GM19351 (cell line): Measurements from ENCODE around the gene ACVRL1.

Experiments used
- ATAC-seq: cut with Tn5 transposase; IDR thresholded peaks from one replicate; pipeline ENCODE4 v1.9.1; 2021; ENCODE audit warnings: mild to moderate bottlenecking, moderate library complexity; ENCODE audit not compliant: unreplicated experiment

The ACVRL1 gene

DNA sequence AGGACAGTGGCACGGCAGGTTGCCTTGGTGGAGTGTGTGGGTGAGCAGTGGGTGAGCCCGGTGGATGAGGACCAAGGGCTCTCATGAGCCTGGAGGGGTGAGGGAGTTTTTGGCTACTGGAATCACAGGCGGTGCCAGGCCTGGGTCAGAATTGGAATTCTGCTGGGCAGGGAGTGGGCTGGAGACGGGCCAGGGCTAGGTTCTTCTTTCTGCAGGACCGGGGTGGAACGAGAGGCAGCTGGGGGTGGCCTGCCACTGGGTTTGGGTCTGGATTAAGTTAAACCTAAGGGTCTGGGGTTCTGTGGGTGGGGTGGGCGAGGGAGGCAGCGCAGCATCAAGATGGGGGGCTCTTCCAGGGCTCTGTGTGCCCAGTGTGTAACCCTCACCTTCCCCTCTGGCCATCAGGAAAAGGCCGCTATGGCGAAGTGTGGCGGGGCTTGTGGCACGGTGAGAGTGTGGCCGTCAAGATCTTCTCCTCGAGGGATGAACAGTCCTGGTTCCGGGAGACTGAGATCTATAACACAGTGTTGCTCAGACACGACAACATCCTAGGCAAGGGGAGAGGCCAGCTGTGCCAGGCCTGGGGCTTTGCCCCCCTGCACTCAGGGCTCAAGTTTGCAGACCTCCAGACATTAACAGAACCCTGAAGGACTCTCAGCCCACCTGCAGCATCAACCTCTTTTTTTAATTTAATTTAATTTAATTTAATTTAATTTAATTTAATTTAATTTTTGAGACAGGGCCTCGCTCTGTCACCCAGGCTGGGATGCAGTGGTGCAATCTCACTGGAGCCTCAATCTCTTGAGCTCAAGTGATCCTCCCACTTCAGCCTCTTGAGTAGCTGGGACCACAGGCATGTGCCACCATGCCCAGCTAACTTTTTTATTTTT is 7.0 kb downstream of the ACVRL1 start:
- ATAC-seq: no peak

DNA sequence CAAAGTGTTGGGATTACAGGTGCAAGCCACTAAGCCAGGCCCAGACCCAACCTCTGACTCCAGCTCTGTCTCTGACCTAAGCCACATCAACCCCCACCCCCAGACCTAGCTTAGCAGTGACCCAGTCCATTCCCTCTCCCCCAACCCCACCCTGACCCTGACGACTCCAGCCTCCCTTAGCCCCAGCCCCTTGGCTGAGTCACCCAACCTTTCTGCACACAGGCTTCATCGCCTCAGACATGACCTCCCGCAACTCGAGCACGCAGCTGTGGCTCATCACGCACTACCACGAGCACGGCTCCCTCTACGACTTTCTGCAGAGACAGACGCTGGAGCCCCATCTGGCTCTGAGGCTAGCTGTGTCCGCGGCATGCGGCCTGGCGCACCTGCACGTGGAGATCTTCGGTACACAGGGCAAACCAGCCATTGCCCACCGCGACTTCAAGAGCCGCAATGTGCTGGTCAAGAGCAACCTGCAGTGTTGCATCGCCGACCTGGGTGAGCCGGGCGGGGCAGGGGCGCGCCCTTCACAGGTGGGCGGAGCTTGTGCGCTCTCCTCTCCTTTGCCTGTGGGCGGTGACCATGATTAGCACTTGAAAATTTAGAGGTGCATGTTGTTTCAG is 7.8 kb downstream of the ACVRL1 start:
- no peak for ATAC-seq

DNA sequence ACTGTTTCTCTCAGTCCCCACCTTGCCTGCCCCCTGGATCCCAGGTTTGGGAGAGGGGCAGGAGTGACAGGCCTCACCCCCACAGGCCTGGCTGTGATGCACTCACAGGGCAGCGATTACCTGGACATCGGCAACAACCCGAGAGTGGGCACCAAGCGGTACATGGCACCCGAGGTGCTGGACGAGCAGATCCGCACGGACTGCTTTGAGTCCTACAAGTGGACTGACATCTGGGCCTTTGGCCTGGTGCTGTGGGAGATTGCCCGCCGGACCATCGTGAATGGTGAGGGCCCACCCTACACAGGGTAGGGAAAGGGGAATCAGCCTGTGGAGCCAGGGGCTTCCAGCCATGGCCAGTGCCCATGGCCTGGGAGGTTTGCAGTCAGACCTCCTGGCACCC is 8.6 kb downstream of the ACVRL1 start:
- ATAC-seq: no peak

DNA sequence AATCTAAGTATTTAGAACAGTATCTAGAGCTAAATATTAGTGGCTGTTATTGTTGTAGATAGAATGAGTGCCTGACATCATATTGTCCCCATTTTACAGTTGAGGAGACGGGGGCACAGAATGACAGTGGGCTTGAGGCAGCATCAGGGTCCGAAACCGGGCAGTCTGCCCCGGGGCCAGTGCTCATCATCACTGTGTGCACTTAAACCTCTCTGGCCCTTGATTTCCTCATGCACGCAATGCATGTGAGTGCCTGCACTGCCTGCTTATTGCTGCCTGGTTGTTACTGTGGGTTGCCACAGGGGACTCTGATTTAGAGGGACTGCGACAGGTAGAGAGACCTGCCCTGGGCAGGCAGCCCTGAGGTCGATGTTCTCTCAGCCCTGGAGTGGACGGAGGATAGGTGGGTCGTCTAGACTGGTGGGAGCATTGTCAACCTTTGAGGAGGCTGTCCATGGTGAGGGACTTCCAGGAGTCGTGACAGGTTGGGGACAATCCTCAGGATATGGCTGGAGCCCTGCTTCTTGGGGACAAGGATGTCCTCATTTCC is 9.8 kb downstream of the ACVRL1 start:
- no peak for ATAC-seq

DNA sequence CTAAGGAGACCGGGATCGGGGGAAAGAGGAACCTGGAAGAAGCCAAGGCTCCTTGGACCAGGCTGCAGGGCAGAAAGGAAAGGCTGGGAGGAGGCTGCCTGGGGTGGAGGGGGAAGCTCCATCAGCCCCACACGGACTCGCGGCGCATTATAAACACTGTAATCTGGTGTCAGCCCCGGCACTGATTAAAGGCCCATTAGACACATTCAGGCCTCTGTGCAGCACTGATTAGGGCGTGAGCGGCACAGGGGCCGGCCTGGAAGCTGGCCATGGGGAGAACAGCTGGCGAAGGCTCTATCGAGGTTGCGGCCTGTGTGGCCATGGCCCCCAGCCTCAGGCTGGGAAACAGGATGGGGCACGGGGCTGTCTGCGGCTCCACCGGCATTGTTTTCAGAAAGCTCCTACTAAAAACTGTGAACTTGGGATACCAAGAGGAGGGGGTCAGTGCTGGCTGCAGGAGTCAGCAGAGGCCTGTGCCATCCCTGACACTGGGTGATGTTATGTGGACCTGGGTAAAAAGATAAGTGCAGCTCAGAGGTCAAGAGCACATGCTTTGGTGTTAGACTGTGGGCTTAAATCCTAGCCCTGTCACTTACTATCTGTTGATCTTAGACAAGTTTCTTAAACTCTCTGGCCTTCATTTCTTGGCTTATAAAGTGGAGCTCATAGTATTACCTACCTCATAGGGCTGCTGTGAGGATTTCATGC is 10.6 kb downstream of the ACVRL1 start:
- no peak for ATAC-seq

DNA sequence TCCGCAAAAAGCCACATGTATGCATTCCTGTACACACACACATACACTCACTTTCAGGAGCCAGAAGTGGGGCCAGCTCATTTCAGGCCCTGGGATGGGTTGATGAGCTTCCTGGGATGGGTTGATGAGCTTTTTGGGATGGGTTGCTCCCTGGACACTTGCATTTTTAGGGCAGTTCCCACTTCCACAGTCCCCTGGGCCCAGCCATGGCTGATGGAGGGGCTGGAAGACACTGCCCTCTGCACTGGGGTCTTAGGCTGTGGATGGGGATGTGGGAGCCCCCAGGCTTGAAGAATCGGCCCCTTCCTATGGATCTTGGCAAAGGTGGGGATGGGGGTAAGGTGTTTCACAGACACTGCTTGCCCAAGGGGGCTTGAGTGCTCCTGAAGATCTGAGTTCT is 12.7 kb downstream of the ACVRL1 start:
- no peak for ATAC-seq

DNA sequence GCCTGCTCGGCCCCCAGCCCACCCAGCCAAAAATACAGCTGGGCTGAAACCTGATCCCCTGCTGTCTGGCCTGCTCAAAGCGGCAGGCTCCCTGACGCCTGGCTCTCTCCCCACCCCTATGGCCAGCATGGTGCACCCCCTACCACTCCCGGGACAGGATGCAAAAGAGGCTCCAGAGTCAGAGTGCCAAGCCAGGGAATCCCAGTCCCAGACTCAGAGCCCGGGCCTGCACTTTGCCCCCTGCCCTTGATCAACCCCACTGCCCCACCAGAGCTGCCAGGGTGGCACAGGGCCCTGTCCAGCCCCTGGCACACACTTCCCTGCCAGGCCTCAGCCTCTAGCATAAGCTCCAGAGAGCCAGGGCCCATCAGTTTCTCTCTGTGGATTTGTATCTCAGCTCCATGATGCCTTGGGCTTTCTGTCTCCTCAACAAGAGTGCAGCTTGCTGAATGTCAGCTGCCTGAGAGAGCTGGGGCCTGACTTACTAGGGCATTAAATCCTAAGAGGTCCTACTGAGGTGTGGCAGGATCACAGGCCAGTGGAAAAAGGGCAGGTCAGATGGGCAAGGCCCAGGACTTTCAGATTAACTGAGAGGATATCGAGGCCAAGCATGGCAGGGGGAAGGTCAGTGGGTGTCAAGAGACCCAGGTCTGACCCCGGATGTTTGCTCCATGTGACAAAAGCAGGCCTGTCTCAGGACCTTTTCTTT is 13.9 kb downstream of the ACVRL1 start:
- ATAC-seq: no peak

DNA sequence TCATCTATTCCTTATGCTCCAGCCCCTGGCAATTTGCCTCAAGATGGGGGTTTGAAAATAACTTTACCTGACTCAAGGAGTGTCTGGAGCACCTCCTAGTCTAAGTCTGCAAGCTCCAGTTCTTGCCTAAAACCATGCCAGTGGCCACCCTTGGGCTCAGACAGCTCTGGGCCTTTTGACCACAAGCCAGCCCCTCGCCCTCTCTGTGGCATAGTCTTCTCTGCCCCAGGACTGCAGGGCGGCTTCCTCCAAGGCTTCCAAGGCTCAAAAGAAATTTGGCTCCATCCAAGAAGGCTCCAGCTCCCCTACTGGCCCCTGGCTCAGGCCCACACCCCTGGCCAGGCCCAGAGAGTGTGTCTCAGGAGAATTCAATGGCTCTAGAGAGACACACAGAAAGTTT is 14.8 kb downstream of the ACVRL1 start:
- ATAC-seq: no peak

DNA sequence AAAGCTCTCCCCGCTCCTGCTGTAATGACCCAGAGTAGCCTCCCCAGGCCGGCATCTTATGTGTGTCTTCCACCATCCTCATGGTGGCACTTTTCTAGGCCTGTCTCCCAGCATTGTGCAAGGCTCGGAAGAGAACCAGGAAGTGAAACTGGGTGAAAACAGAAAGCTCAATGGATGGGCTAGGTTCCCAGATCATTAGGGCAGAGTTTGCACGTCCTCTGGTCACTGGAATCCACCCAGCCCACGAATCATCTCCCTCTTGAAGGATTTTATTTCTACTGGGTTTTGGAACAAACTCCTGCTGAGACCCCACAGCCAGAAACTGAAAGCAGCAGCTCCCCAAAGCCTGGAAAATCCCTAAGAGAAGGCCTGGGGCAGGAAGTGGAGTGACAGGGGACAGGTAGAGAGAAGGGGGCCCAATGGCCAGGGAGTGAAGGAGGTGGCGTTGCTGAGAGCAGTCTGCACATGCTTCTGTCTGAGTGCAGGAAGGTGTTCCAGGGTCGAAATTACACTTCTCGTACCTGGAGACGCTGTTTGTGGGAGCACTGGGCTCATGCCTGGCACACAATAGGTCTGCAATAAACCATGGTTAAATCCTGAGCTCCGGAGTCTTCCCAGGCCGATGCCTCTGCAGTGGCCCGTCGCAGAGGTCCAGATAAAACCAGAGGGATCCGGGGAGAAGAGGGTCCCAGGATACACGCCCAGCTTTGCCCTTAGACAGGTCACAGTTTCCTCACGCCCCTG is 15.6 kb downstream of the ACVRL1 start:
- ATAC-seq: no peak

DNA sequence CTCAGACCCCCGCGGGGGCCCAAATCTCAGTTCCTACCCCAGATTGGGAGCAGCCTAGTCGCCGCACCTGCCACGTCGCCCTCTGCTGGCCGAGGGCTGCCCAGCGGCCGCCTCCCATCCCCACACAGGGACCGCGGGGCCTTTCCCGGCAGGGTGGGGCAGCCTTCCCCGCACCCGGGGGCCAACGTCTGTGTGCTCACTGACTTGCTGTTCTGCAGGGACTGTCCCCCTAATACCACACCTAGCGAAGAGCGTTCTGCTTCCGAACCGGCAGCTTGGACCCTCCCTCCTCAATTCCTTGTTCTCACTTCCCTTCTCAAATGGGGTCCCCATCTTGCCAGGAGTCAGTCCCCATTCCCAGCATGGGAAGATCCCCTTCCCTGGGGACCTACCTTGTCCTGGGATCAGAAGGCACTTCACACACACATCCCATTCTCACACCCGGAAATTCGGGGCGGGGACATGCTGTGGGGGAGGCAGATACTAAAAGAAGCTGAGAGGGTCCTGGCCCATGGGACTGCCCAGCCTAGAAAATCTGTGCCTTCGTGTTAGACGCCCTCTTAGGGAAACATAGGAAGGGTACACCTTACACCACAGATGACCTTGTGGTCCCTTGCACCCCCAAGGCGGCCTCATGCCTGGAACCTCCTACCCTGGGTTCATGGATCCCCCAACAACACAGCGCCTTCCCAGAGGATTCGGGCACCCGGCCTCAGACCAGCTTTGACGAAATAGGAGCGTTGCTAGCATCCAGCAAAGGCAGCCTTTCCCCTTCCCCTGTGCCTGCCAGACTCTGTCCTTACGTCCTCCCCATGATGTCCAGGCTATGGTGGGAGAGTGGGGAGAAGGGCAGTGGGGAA is 16.4 kb downstream of the ACVRL1 start:
- ATAC-seq: no peak

DNA sequence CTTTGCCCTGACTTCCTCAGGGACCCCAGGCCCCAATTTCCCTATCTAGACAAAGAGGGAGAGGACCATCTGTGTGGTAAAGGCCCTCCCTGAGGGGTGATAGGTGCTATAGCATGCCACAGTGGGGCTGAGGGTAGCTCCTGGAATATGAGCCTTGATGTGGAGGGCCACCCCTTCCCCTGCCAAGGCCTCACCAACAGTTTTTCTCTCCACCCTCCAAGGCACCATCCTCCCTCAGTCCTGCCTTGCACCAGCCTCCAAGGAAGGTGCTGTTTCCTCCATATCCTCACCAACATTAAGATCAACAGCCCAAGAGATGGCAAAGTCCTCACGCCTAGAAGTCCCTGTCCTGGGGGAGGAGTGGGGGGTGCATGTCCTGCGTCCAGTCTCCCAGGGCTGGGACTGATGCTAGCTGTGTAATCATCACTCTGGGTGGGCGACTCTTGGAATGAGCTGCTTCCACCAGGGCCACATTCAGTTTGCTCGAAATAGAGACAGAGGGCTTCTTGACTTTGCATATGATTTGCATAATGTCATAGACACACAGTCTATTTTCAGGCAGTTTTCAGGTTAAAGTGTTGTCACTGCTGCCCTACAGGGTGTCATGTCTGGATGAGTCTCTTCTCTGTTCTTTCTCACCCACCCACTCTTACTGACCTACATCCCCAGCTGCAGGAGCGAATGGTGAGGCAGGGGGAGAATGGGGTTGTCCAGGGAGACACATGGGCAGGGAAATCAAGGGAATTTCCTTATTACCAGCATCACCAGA is 17.4 kb downstream of the ACVRL1 start:
- peak; percentile 76 for ATAC-seq

DNA sequence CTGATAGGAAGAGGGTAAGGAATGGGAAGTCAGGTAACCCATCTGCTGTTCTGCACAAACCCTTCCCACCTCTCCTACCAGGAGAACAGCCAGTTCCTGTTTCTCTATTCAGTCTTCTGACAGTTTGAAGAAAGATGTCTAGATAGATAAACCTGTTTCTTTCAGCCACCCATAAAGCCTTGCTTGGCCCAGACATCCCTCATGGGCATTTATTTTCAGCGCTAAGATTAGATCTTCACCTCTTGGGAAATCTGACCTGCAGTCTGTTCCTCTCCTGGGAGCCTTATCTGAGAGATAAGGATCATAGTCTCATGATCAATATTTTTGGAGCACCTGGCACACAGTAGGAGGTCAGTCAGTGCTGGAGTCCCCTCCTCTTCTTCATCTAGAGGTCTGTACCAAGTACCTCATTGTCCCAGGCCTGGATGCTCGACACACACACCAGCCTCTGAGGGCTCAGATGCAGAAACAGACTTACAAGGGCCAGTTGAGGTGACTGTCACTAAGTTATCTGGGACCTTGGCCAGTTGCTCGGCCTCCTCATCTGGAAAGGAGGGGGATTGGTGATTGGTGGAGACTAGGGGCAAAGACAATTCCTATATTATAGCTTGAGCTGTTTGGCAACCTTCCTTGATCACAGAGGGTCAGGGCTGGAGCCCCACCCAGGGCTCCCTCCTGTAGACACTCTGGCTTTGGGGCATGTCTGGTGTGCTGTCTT is 18.2 kb downstream of the ACVRL1 start:
- no peak for ATAC-seq

DNA sequence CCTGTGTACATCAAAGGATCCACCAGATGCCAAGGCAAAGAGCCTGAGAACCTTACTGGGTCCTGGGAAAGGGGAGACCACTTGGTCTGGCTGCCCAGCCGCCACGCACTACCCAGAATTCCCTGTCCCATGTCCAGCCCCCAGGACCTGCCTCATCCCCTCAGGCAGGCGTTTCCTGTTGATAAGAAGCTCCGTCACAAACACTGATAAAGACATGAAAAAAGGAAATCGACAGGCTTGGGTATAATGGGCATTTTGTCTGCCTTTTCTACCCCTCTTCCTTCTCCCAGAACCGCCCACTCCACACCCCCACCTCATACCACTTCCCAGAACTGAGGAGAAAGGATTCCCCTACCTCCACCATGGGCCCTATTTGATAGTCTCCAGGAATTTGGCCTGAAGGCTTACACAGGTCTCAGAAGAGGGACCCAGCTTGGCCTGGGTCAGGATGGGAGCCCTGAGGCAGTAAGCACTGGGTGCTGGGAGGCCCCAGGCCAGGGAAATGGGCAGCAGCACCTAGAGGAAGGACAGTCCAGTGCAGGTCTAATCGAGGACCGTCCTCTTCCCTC is 18.8 kb downstream of the ACVRL1 start:
- ATAC-seq: no peak

DNA sequence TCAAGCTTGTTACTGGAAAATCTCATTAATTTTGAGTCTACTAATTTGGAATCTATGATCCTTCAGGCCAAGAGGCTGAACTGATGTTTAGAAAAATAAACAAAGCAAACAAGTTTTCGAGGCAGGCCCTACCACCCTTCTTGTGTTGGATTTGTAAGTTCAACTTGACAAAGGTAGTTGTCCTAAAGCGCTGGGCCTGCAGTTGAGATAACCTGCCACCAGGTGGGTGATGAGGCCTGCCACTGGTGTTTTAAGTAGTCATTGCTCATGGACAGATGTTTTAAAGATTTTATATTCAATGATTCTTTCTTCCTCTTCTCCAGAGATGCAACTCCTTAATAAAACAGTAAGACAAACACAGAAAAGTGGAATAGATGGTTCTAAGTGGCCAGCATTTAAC is 19.4 kb downstream of the ACVRL1 start:
- ATAC-seq: no peak

DNA sequence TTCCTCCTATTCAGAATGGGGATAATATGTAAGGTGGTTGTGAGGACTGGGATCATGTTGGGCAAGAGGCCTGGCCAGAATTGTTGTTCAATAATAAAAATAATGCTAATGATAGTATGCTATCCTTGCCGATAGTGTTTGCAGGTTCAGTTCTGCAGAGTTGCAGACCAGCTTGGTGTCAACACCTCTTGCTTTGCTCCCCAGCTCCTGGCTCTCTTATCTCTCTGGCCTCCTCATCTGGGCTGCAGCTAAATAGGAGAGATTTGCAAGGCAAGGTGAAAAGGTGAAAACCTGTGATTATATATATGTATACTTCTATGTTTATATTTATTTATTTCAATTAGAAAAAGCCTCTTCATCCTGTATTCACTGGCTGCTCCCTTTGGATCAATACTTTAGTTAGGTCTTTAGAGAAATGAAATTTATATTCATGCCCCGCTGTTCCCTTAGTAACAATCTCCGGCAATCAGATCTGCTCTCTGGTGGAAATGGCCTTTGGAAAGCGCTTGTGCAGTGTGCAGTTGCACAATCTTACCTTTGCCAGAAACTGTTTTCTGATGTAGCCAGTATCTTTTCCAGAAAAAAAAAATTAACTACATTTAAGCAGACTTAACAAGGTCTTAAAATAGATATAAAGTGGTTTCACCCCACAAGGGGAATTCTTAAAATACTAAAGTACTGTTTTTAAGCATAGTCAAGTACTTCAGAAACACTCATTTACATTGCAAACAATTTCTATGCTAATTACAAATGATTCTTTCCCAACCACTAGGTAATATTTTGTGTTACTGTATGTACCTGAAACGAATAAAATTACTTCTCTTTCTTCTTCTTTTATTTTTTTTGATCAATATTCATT is 25.1 kb downstream of the ACVRL1 start:
- ATAC-seq: no peak

DNA sequence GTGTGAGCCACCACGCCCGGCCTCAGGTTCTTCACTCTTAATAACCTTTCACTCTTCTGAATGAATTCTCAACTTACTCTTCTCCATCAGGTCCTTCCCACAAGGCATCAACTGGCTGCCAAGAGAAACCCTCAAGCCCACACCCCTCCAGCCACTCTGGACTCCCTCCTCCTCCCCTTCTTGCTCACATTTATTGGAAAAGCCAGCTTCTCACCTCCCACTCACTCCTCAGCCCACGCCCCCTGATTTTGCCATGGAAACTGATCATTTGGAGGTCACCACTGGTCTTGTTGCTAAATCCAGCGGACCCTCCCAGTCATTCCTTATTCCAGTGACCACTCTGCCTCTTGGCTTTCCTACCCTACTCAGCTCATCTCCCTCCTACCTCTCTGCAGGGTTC is 26.8 kb downstream of the ACVRL1 start:
- ATAC-seq: no peak

DNA sequence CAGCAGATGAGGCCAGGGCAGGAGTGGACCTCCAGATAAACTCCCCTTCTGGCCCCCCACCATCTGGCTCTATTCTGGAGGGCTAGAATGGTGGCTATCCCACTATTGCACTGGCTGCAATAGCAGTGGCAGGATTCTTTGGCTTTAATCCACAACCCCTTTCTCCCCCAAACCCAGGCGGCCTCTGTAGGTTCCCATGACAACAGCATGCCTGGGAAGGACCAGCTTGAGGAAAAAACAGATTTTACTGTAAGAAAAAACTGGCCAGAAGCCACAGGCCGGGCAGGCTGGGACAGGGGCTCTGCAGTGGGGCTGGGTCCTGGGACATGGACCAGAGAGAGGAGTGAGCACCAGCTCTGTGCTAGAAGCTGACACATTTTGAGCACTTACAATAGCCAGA is 30.6 kb downstream of the ACVRL1 start:
- no peak for ATAC-seq
